HG02759 (cell line): ENCODE data around the gene STAT5B.
"Not testable (repeated sequence)": the region's sequence is repeated elsewhere in the genome, so short reads cannot be mapped to it uniquely, and the experiment has no call there.

ENCODE experiments used
- ATAC-seq: cut with Tn5 transposase; IDR thresholded peaks from one replicate; pipeline ENCODE4 v1.9.1; 2021; ENCODE audit warnings: mild to moderate bottlenecking, moderate library complexity; ENCODE audit not compliant: unreplicated experiment

The STAT5B gene

GRCh38 chr17:42271006-42271778, 5.0 kb downstream of the STAT5B start:
- ATAC-seq: no peak

- ATAC-seq: no peak
Measured at GRCh38 chr17:42270596-42270995, 5.6 kb downstream of the STAT5B start.

GRCh38 chr17:42270170-42270535, 6.0 kb downstream of the STAT5B start:
- no peak for ATAC-seq

- no peak for ATAC-seq
Measured at GRCh38 chr17:42268236-42268635, 8.0 kb downstream of the STAT5B start.

GRCh38 chr17:42266918-42267766, 9.0 kb downstream of the STAT5B start:
- ATAC-seq: no peak

- ATAC-seq: no peak
Measured at GRCh38 chr17:42266462-42266861, 9.7 kb downstream of the STAT5B start.

GRCh38 chr17:42264366-42264765, 11.8 kb downstream of the STAT5B start:
- not testable (repeated sequence) for ATAC-seq

- no peak for ATAC-seq
Measured at GRCh38 chr17:42260318-42260717, 15.9 kb downstream of the STAT5B start.

- ATAC-seq: no peak
Measured at GRCh38 chr17:42255445-42255844, 20.7 kb downstream of the STAT5B start.

- ATAC-seq: no peak
Measured at GRCh38 chr17:42253578-42253977, 22.6 kb downstream of the STAT5B start.

GRCh38 chr17:42252597-42253550, 23.3 kb downstream of the STAT5B start:
- ATAC-seq: no peak

- no peak for ATAC-seq
Measured at GRCh38 chr17:42251115-42251514, 25.1 kb downstream of the STAT5B start.

GRCh38 chr17:42249681-42250446, 26.3 kb downstream of the STAT5B start:
- no peak for ATAC-seq

- ATAC-seq: peak; percentile 69
Measured at GRCh38 chr17:42248351-42249179, 27.6 kb downstream of the STAT5B start.

GRCh38 chr17:42247734-42248133, 28.5 kb downstream of the STAT5B start:
- ATAC-seq: no peak

- no peak for ATAC-seq
Measured at GRCh38 chr17:42246515-42246914, 29.7 kb downstream of the STAT5B start.

GRCh38 chr17:42245183-42245582, 31.0 kb downstream of the STAT5B start:
- ATAC-seq: not testable (repeated sequence)

GRCh38 chr17:42244116-42244515, 32.1 kb downstream of the STAT5B start:
- ATAC-seq: not testable (repeated sequence)

GRCh38 chr17:42243493-42243982, 32.7 kb downstream of the STAT5B start:
- ATAC-seq: no peak
